Ovary (tissue), 9 donors: ENCODE measurements around the gene SHISA9. TPM values are rescaled to one million over a fixed set of nuclear protein-coding genes. Genes with fewer than 3 reads are reported as not detected.

Experiments used
- DNase-seq, 5 donors: peaks; one replicate each; pipeline ENCODE4 v3.0.0-alpha.2; 2019 to 2020
- H3K27ac ChIP-seq, 2 donors: fragments of 200-600 bp; one replicate each; pipeline versions ENCODE4 v1.5.1 to v1.8.0; 2019 to 2022
- H3K27me3 ChIP-seq: fragments of 200-600 bp; one replicate; pipeline ENCODE4 v1.8.0; 2022
- H3K36me3 ChIP-seq: fragments of 200-600 bp; sonication (generic); one replicate; pipeline ENCODE4 v1.5.1; 2019
- H3K4me1 ChIP-seq: one replicate; pipeline ENCODE4 v1.8.1; 2013; ENCODE audit warnings: mild to moderate bottlenecking, moderate library complexity; ENCODE audit not compliant: insufficient read depth
- H3K4me3 ChIP-seq: fragments of 200-600 bp; sonication (generic); one replicate; pipeline ENCODE4 v1.5.1; 2017
- H3K9me3 ChIP-seq, 2 donors: fragments of 200-600 bp in 1 of 2; sonication (generic) in 1 of 2; one replicate each; pipeline versions ENCODE4 v1.5.1 to v1.8.1; 2013 to 2019; ENCODE audit warnings: mild to moderate bottlenecking in 1 of 2, moderate library complexity in 1 of 2
- EP300 ChIP-seq: sonication (generic); formaldehyde crosslinking; IDR thresholded peaks from one replicate; pipeline ENCODE4 v1.6.1; 2017; ENCODE audit warnings: antibody characterized with exemption
- POLR2A ChIP-seq: fragments of 450-650 bp; IDR thresholded peaks from one replicate; pipeline ENCODE4 v1.6.1; 2017; ENCODE audit warnings: antibody characterized with exemption, mild to moderate bottlenecking, moderate library complexity
- WGBS, 3 donors: extraction: QIAGEN DNeasy Blood & Tissue Kit in 1 of 3; methylation state at CpG; one replicate each; pipeline versions ENCODE4 v1.1.5 to v1.1.7; 2013 to 2017; 5-methylcytosine and 5-hydroxymethylcytosine counted together
- intact Hi-C, 4 donors: fragments of 100-400 bp; cut with DNase I; formaldehyde crosslinking; loops; one replicate each; pipeline versions ENCODE4 v1.11.0 to v1.15.1; 2022 to 2023
- polyA plus RNA-seq, 2 donors: library from polyadenylated mRNA; stranded (reverse); fragments of 200-250 nt in 1 of 2; fragments of 350-450 nt in 1 of 2; fragmentation: Illumina TruSeq in 1 of 2; extraction: RNeasy Lipid Tissue Mini Kit (QIAGEN cat#74804) in 1 of 2; gene quantifications; one replicate each; pipeline ENCODE4 v1.2.3, GENCODE V29; 2013 to 2014
- total RNA-seq, 7 donors: library from RNA; depleted of rRNA in 2 of 7; stranded (reverse); fragments of >200 nt in 2 of 7; fragmentation: NEBNext Ultra II Directional in 3 of 7; extraction: Animal tissue kit (Norgen Biotek cat#: 25700) in 3 of 7; gene quantifications; one replicate each; pipeline versions ENCODE4 v1.1.0 to v1.2.4, GENCODE V29; 2016 to 2023
- TF ChIP-seq, protein P1 (sequence below), 3 donors: fragments of 450-650 bp in 2 of 3; fragments of 200-600 bp in 1 of 3; IDR thresholded peaks; one replicate each; pipeline versions ENCODE4 v1.5.1 to v1.8.0; 2016 to 2022; ENCODE audit warnings: antibody characterized with exemption in 3 of 3, mild to moderate bottlenecking in 1 of 3
- donor health status: DM: no; HTN: no; CAD: no; lungs with moderate emphysema.
- donor health status: DM: no; HTN: no; CAD: no.
- donor health status: Bipolar disorder and iron deficiency.
- donor health status: DM: yes; HTN: yes; CAD: no.
- donor health status: DM: no; HTN: no; CAD: no.
- donor health status: DM: yes; HTN: yes; CAD: no.

SHISA9 gene
- total and polyA plus RNA-seq, 9 donors: 0.03 to 0.47 (median 0.12) TPM; not detected in 3

DNA sequence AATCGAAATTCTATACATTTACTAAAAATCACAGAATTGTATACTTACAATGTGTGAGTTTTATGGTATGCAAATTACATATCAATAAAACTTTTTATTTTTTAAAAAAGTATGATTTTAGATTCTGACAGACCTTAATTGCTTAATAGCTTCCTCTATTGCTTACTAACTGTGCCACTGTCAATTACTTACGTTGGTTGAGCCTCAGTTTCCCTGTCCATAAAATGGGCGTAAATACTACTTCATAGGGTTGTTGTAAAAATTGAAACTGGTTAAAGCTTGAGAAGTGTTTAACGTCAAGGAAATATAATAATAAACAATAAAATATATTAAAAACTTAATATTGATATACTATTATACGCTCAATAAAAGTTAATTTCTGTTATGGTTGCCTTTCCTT, 203.4 kb downstream of the SHISA9 start:
- no peak for DNase-seq
- H3K9me3 ChIP-seq: peaks cover 0 to 4% of the 10 kb centered on the region in 2 donors
- no peak overlapping the region for H3K27ac ChIP-seq
- intact Hi-C loops: no loop called here
- no peaks in the 10 kb centered on the region for H3K27me3 ChIP-seq
- no peaks in the 10 kb centered on the region for H3K4me1 ChIP-seq
- 63 to 72% (median 69%) methylated on average over 5 of the region's 5 CpGs for WGBS, 3 donors
- no peak overlapping the region for H3K4me3 ChIP-seq
- H3K36me3 ChIP-seq: no peaks in the 10 kb centered on the region
- TF ChIP-seq, protein P1, sequence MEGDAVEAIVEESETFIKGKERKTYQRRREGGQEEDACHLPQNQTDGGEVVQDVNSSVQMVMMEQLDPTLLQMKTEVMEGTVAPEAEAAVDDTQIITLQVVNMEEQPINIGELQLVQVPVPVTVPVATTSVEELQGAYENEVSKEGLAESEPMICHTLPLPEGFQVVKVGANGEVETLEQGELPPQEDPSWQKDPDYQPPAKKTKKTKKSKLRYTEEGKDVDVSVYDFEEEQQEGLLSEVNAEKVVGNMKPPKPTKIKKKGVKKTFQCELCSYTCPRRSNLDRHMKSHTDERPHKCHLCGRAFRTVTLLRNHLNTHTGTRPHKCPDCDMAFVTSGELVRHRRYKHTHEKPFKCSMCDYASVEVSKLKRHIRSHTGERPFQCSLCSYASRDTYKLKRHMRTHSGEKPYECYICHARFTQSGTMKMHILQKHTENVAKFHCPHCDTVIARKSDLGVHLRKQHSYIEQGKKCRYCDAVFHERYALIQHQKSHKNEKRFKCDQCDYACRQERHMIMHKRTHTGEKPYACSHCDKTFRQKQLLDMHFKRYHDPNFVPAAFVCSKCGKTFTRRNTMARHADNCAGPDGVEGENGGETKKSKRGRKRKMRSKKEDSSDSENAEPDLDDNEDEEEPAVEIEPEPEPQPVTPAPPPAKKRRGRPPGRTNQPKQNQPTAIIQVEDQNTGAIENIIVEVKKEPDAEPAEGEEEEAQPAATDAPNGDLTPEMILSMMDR (IDR thresholded peaks at IDR 0.05): no peak
- TF ChIP-seq POLR2A (no peak), EP300 (no peak)

- Histone ChIP-seq H3K27me3 (no peaks in the 10 kb centered on the region), H3K9me3 (peaks cover 0 to 4% of the 10 kb centered on the region in 2 donors), H3K4me3 (no peak overlapping the region), H3K27ac (no peak overlapping the region), H3K36me3 (no peaks in the 10 kb centered on the region), H3K4me1 (no peaks in the 10 kb centered on the region)
- DNase-seq: no peak
- WGBS, 3 donors: 73 to 84% (median 78%) methylated on average over 5 of the region's 5 CpGs
- no peak for TF ChIP-seq EP300
- TF ChIP-seq, protein P1 (IDR thresholded peaks at IDR 0.05): no peak
- no peak for TF ChIP-seq POLR2A
- intact Hi-C loops: no loop called here
These were observed 204.0 kb downstream of the SHISA9 start for GRCh38 chr16:13105427-13105826.

DNA sequence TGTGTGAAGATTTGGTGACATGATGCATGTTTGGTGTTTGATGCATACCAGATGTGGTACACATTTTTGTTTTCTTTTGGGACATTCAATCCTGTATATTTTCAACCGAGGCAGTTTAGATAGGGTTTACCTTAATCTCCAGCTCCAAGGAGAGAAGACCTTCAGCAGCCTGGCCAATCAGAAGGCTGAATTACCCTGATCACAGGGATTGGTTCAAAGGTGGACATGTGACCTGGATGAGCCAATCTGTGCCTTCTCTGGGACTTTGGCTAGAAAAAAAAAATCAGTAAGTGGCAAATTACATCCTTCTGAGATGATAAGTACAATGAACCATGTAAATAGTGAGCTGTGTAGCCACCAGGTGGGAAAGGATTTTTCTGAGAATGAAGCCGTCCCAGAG, 205.1 kb downstream of the SHISA9 start:
- TF ChIP-seq, protein P1 (IDR thresholded peaks at IDR 0.05): no peak
- no peak for TF ChIP-seq POLR2A
- no peak for TF ChIP-seq EP300
- intact Hi-C loops: no loop called here

GRCh38 chr16:13108126-13108525, 206.7 kb downstream of the SHISA9 start:
- H3K4me1 ChIP-seq: no peaks in the 10 kb centered on the region
- 66 to 72% (median 67%) methylated on average over 5 of the region's 5 CpGs for WGBS, 3 donors
- no peaks in the 10 kb centered on the region for H3K27me3 ChIP-seq
- peaks cover 0 to 4% of the 10 kb centered on the region in 2 donors for H3K9me3 ChIP-seq
- intact Hi-C loops: no loop called here
- no peak overlapping the region for H3K27ac ChIP-seq
- H3K4me3 ChIP-seq: no peak overlapping the region
- TF ChIP-seq, protein P1 (IDR thresholded peaks at IDR 0.05): no peak
- TF ChIP-seq POLR2A (no peak), EP300 (no peak)
- no peak for DNase-seq
- no peaks in the 10 kb centered on the region for H3K36me3 ChIP-seq

More for the DNA sequence above, 205.1 kb downstream of the SHISA9 start:
- no peak for DNase-seq
- Histone ChIP-seq H3K27me3 (no peaks in the 10 kb centered on the region), H3K4me1 (no peaks in the 10 kb centered on the region), H3K27ac (no peak overlapping the region), H3K36me3 (no peaks in the 10 kb centered on the region), H3K4me3 (no peak overlapping the region), H3K9me3 (peaks cover 0 to 4% of the 10 kb centered on the region in 2 donors)
- 84 to 89% (median 88%) methylated on average over 2 of the region's 2 CpGs for WGBS, 3 donors
